Tibial artery (tissue), 4 donors: ENCODE data around the gene NDUFV1.
"Not testable (repeated sequence)": the region's sequence is repeated elsewhere in the genome, so short reads cannot be mapped to it uniquely, and the experiment has no call there.

Experiments
- DNase-seq, 2 donors: peaks; one replicate each; pipeline ENCODE4 v3.0.0-alpha.2; 2019
- H3K27ac ChIP-seq, 2 donors: fragments of 200-600 bp; sonication (generic) in 1 of 2; 1 replicate in 1 of 2; 2 replicates in 1 of 2; pipeline ENCODE4 v1.5.1; 2018 to 2019; ENCODE audit warnings: mild to moderate bottlenecking in 1 of 2
- H3K27me3 ChIP-seq, 2 donors: fragments of 200-600 bp; sonication (generic) in 1 of 2; one replicate each; pipeline versions ENCODE4 v1.5.1 to v1.6.0; 2016 to 2019
- H3K36me3 ChIP-seq, 3 donors: fragments of 200-600 bp; sonication (generic) in 2 of 3; one replicate each; pipeline ENCODE4 v1.5.1; 2016 to 2019; ENCODE audit warnings: mild to moderate bottlenecking in 2 of 3
- H3K4me1 ChIP-seq, 4 donors: fragments of 200-600 bp; sonication (generic) in 2 of 4; 1 replicate in 3 of 4; 2 replicates in 1 of 4; pipeline ENCODE4 v1.5.1; 2016 to 2019
- H3K4me3 ChIP-seq, 2 donors: fragments of 200-600 bp; sonication (generic) in 1 of 2; 1 replicate in 1 of 2; 2 replicates in 1 of 2; pipeline ENCODE4 v1.5.1; 2018 to 2019; ENCODE audit warnings: mild to moderate bottlenecking in 2 of 2
- H3K9me3 ChIP-seq, 3 donors: fragments of 200-600 bp; sonication (generic) in 1 of 3; one replicate each; pipeline ENCODE4 v1.5.1; 2016 to 2019
- CTCF ChIP-seq, 2 experiments: fragments of 200-600 bp in 1 of 2; fragments of 450-650 bp in 1 of 2; IDR thresholded peaks; one replicate each; pipeline ENCODE4 v1.5.1; 2017 to 2019; ENCODE audit warnings: antibody characterized with exemption in 2 of 2, mild to moderate bottlenecking in 1 of 2, moderate library complexity in 1 of 2
- intact Hi-C: fragments of 100-400 bp; cut with DNase I; formaldehyde crosslinking; loops from one replicate; pipeline ENCODE4 v1.15.0; 2023; ENCODE audit warnings: low total_unique reads

The NDUFV1 gene

GRCh38 chr11:67652965-67653845, 46.5 kb downstream of the NDUFV1 start:
- Histone ChIP-seq H3K4me1 (peaks cover 0 to 9% (median 0%) of the 10 kb centered on the region in 4 donors), H3K27ac (no peak overlapping the region), H3K9me3 (no peaks in the 10 kb centered on the region), H3K27me3 (peaks cover 0 to 25% of the 10 kb centered on the region in 2 donors), H3K4me3 (no peak overlapping the region), H3K36me3 (no peaks in the 10 kb centered on the region)
- no peak for DNase-seq
- intact Hi-C loops, result no loop called here
- TF ChIP-seq CTCF (IDR thresholded peaks at IDR 0.05), result no peak

GRCh38 chr11:67654225-67654624, 47.5 kb downstream of the NDUFV1 start:
- DNase-seq, result no peak
- H3K4me1 ChIP-seq, result peaks cover 0 to 9% (median 0%) of the 10 kb centered on the region in 4 donors
- no peaks in the 10 kb centered on the region for H3K36me3 ChIP-seq
- TF ChIP-seq CTCF (IDR thresholded peaks at IDR 0.05), result no peak
- H3K9me3 ChIP-seq, result no peaks in the 10 kb centered on the region
- no peak overlapping the region for H3K4me3 ChIP-seq
- peaks cover 0 to 14% of the 10 kb centered on the region in 2 donors for H3K27me3 ChIP-seq
- H3K27ac ChIP-seq, result no peak overlapping the region
- intact Hi-C loops, result no loop called here

- no peaks in the 10 kb centered on the region for H3K27me3 ChIP-seq
- no peak for DNase-seq
- H3K4me1 ChIP-seq, result peaks cover 0 to 9% (median 0%) of the 10 kb centered on the region in 4 donors
- intact Hi-C loops, result no loop called here
- no peaks in the 10 kb centered on the region for H3K36me3 ChIP-seq
- no peak for TF ChIP-seq CTCF (IDR thresholded peaks at IDR 0.05)
- no peak overlapping the region for H3K4me3 ChIP-seq
- no peak overlapping the region for H3K27ac ChIP-seq
- no peaks in the 10 kb centered on the region for H3K9me3 ChIP-seq
These were observed 49.7 kb downstream of the NDUFV1 start for GRCh38 chr11:67656278-67656922.

GRCh38 chr11:67657300-67657699, 50.6 kb downstream of the NDUFV1 start:
- Histone ChIP-seq H3K4me1 (peaks cover 0 to 9% (median 0%) of the 10 kb centered on the region in 4 donors), H3K36me3 (no peaks in the 10 kb centered on the region), H3K9me3 (no peaks in the 10 kb centered on the region), H3K27ac (peak overlapping the region; percentile 27 to 42), H3K27me3 (no peaks in the 10 kb centered on the region), H3K4me3 (no peak overlapping the region)
- no peak for TF ChIP-seq CTCF (IDR thresholded peaks at IDR 0.05)
- intact Hi-C loops, result no loop called here
- no peak for DNase-seq

GRCh38 chr11:67659651-67660165, 53.0 kb downstream of the NDUFV1 start:
- H3K9me3 ChIP-seq, DNase-seq, H3K27ac ChIP-seq, intact Hi-C loops, H3K27me3 ChIP-seq, H3K4me1 ChIP-seq, H3K4me3 ChIP-seq, H3K36me3 ChIP-seq: not testable (repeated sequence)

- H3K4me1 ChIP-seq, intact Hi-C loops: not testable (repeated sequence)
These were observed 54.0 kb downstream of the NDUFV1 start for GRCh38 chr11:67660752-67661151.

More at GRCh38 chr11:67660752-67661151, 54.0 kb downstream of the NDUFV1 start:
- not testable (repeated sequence) for H3K27me3 ChIP-seq, H3K4me3 ChIP-seq, H3K27ac ChIP-seq, H3K9me3 ChIP-seq, DNase-seq, H3K36me3 ChIP-seq
